ES-I3 (cell line): Measurements from ENCODE around the gene ITPR3.
"Not testable (repeated sequence)": the region's sequence is repeated elsewhere in the genome, so short reads cannot be mapped to it uniquely, and the experiment has no call there.

ENCODE experiments used
- H3K36me3 ChIP-seq: 2 replicates; pipeline ENCODE4 v1.6.1; 2013; ENCODE audit warnings: mild to moderate bottlenecking, low read length, control low read depth, moderate library complexity; ENCODE audit not compliant: insufficient read depth
- H3K4me1 ChIP-seq: 2 replicates; pipeline ENCODE4 v1.6.1; 2013; ENCODE audit warnings: mild to moderate bottlenecking, control low read depth, low read length; ENCODE audit not compliant: insufficient read depth
- H3K9ac ChIP-seq: 2 replicates; pipeline ENCODE4 v1.6.1; 2013; ENCODE audit warnings: low read depth, mild to moderate bottlenecking, low read length, moderate library complexity
- H3K9me3 ChIP-seq: 2 replicates; pipeline ENCODE4 v1.6.1; 2013; ENCODE audit warnings: mild to moderate bottlenecking, low read length, moderate library complexity; ENCODE audit not compliant: control insufficient read depth, insufficient read depth

ITPR3 gene

GRCh38 chr6:33613795-33614168 is 7.3 kb upstream of the ITPR3 start:
- peaks cover 37% of the 10 kb centered on the region for H3K4me1 ChIP-seq
- H3K9ac ChIP-seq = no peak overlapping the region
- H3K36me3 ChIP-seq = no peaks in the 10 kb centered on the region
- no peaks in the 10 kb centered on the region for H3K9me3 ChIP-seq

- Histone ChIP-seq H3K9me3 (no peaks in the 10 kb centered on the region), H3K36me3 (no peaks in the 10 kb centered on the region), H3K9ac (no peak overlapping the region), H3K4me1 (peaks cover 25% of the 10 kb centered on the region)
Measured at GRCh38 chr6:33616113-33616512, 5.0 kb upstream of the ITPR3 start.

GRCh38 chr6:33616913-33617312 is 4.2 kb upstream of the ITPR3 start:
- Histone ChIP-seq H3K9ac (no peak overlapping the region), H3K36me3 (no peaks in the 10 kb centered on the region), H3K4me1 (peaks cover 19% of the 10 kb centered on the region), H3K9me3 (no peaks in the 10 kb centered on the region)

DNA sequence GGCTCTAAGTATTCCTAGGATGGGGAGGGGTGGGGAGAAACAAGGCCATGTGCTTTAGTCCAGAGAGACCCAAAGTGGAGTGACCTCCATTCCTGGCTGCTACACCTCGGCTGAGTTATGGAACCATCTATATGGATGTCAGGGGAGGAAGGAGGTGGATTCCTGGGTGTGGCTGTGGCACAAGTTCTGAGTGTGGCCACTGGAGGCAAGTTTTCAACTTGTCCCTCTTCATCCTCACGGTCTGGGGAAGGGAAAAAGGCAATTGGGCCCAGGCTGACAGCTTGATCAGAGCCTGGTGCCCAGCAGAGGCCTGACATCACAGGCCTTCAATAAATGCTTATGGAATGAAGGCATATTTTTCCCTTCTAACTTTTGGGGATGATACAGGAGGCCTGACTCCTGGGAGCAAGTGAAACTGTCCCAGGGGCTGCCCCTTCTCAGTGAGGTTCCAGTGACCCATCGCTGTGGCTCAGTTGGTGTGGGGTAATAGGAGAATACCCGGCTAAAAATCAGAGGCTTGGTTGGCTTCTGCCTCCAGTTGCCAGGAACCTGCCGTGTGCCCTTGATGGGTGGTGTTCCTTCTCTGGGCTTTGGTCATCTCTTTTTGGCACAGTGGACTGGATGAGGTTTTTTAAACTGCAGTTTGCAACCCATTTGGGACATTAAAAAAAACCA is 1.8 kb upstream of the ITPR3 start:
- Histone ChIP-seq H3K9me3 (no peaks in the 10 kb centered on the region), H3K9ac (no peak overlapping the region), H3K36me3 (peaks cover 3% of the 10 kb centered on the region; the same call in 1 of the 2 replicates), H3K4me1 (peaks cover 31% of the 10 kb centered on the region)

DNA sequence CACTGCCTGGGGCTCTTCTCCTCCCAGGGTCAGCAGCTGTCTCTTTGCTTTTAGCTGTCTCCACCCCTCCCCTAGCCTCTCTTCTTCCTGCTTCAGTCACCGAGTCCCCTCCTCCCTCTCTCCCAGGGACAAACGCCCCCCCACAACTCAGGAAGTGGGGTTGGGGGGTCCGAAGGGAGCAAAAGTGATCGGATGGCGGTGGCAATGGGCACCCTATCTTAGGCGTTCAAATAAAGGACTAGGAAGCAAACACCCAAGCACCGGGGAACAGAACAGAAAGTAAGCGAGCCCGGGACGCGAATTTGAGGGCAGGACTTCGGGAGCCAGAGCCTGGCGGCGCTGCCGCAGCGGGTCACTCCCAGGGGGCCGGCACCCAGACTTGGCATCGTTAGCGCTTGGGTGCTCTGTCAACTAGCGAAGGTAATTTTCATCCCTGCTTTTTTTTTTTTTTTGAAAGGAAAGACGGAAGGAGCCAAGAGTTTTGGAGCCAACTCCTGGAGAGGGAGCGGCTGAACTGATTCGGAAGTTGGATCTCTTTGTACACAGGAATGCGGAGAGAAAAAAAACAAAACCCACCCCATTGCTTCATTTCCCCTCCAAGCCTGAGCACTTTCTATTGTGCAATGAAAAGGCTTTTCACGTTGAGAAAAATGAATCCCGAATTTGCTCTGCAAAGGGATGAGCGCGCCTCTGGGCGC is 815 bp upstream of the ITPR3 start:
- Histone ChIP-seq H3K9ac (peak overlapping the region; percentile 87), H3K9me3 (no peaks in the 10 kb centered on the region), H3K4me1 (peaks cover 33% of the 10 kb centered on the region), H3K36me3 (peaks cover 3% of the 10 kb centered on the region)

- Histone ChIP-seq H3K4me1 (peaks cover 37% of the 10 kb centered on the region), H3K9ac (peak overlapping the region; percentile 87), H3K9me3 (no peaks in the 10 kb centered on the region), H3K36me3 (peaks cover 3% of the 10 kb centered on the region)
Measured at GRCh38 chr6:33621711-33622388, 728 bp downstream of the ITPR3 start.

DNA sequence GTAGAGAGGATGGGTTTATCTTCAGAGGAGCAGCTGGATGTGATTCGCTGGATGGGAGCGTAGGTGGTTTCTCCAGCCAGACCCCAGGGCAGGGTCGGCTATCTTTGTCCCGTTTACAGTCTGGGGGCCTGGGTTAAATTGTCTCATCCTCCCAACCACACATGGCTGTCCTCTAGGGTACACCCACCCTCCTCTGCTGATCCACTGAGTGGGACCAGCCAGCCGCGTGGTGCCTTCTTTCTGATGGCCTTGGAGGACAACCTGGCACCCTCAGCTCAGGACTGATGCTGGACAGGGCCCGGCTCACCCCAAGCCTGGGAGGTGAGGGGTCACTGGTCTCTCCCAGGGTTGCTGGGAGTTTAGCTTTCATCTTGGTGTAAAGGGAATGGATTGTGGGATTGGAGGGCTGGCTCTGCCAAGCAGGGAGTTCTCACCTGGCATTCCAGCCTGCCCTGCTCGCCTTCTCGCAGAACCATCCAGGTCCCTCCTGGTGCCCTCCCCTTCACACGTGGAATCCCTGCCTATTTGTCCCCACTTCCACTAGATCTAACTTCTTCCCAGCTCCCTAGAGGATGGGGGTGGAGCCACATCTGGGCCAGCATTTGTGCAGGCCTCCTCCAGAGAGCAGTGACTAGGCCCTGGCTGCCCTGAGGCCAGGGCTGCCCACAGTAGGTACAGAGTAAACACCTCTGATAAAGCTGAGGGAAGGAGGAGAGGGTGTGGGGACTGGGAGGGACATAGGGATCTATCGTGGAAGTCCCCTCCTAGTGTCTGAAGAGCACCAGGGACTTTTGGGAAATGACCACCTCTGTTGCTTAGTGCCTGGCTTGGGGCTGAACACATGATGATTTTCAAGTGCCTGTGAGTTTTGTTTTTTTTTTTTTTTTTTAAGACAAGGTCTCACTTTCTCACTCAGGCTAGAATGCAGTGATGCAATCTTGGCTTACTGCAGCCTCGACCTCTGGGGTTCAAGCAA is 1.6 kb downstream of the ITPR3 start:
- peaks cover 3% of the 10 kb centered on the region for H3K36me3 ChIP-seq
- peaks cover 43% of the 10 kb centered on the region for H3K4me1 ChIP-seq
- no peaks in the 10 kb centered on the region for H3K9me3 ChIP-seq
- H3K9ac ChIP-seq = peak overlapping the region; percentile 87

DNA sequence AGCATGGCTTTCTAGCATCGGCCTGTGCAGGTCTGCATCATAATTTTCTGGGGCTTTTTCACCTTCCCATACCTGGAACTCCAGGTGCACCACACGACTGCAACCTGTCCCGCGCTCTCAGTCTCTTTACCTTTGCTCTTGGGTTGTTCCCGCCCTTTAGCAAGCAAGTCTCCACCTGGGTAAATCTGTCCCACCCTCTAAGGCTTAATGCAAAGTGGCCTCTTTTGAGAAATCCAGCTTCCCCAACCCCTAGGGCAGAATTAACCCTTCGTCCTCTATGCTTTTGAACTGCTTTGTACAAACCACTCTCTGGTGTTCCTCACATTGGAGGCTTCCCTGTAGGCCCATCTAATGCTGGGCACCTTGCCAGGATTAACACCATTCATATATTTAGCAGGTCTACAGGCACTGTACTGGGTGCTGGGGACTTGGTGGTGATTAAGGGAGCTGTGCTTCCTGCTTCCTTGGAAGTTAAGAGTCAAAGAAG is 2.8 kb downstream of the ITPR3 start:
- H3K4me1 ChIP-seq = peaks cover 42% of the 10 kb centered on the region
- H3K9ac ChIP-seq = no peak overlapping the region
- H3K9me3 ChIP-seq = no peaks in the 10 kb centered on the region
- H3K36me3 ChIP-seq = peaks cover 3% of the 10 kb centered on the region

- H3K9me3 ChIP-seq = no peaks in the 10 kb centered on the region
- peaks cover 33% of the 10 kb centered on the region for H3K4me1 ChIP-seq
- no peak overlapping the region for H3K9ac ChIP-seq
- peaks cover 3% of the 10 kb centered on the region for H3K36me3 ChIP-seq
Measured at GRCh38 chr6:33624856-33625255, 3.7 kb downstream of the ITPR3 start.

DNA sequence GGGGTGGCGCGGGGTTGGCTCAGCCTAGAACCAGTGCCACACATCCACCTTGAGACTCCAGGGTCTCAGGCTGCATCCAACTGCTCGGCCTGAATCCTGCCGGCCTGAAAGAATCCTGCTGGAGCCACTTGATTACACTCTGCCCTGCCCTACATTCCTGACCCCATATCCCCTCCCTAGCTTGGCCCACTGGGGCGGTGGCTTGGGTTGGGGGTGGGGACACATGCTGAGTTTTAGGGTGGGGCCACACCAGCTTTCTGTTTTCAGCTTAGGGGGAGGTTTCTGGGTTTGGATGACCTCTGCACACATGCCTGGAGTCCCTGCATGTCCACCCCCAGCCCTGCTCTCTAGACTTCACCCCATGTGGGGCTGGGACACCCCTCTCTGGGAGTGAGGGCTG is 6.8 kb downstream of the ITPR3 start:
- Histone ChIP-seq H3K9me3 (no peaks in the 10 kb centered on the region), H3K9ac (no peak overlapping the region), H3K4me1 (peaks cover 37% of the 10 kb centered on the region), H3K36me3 (peaks cover 3% of the 10 kb centered on the region)

- H3K9me3 ChIP-seq = no peaks in the 10 kb centered on the region
- no peak overlapping the region for H3K9ac ChIP-seq
- H3K36me3 ChIP-seq = peaks cover 3% of the 10 kb centered on the region
- H3K4me1 ChIP-seq = peaks cover 31% of the 10 kb centered on the region
Measured at GRCh38 chr6:33628401-33628964, 7.4 kb downstream of the ITPR3 start.

- Histone ChIP-seq H3K9me3 (no peaks in the 10 kb centered on the region), H3K4me1 (peaks cover 24% of the 10 kb centered on the region), H3K36me3 (no peaks in the 10 kb centered on the region; the same call in 1 of the 2 replicates), H3K9ac (no peak overlapping the region)
Measured at GRCh38 chr6:33630014-33630413, 8.9 kb downstream of the ITPR3 start.

- H3K4me1 ChIP-seq = peaks cover 25% of the 10 kb centered on the region
- not testable (repeated sequence) for H3K9me3 ChIP-seq, H3K9ac ChIP-seq, H3K36me3 ChIP-seq
Measured at GRCh38 chr6:33631521-33631920, 10.4 kb downstream of the ITPR3 start.
